Stimulated activated CD4-positive, alpha-beta T cell treated with anti-CD3 and anti-CD28 coated beads, TNF-alpha, amount 100 ng/mL, for 4 hours (primary cell): ENCODE data around the gene PIP4K2A.
"Not testable (repeated sequence)": the region's sequence is repeated elsewhere in the genome, so short reads cannot be mapped to it uniquely, and the experiment has no call there.

Experiments
- DNase-seq, 3 experiments: peaks; one replicate each; pipeline ENCODE4 v3.0.0-alpha.2; 2020; ENCODE audit warnings: low read depth in 3 of 3

The PIP4K2A gene

GRCh38 chr10:22515009-22515408, 199.4 kb downstream of the PIP4K2A start:
- DNase-seq, result no peak

- not testable (repeated sequence) for DNase-seq
Measured at GRCh38 chr10:22514414-22514758, 200.0 kb downstream of the PIP4K2A start.

GRCh38 chr10:22513483-22514413, 200.6 kb downstream of the PIP4K2A start:
- DNase-seq, result not testable (repeated sequence)

GRCh38 chr10:22512015-22512414, 202.4 kb downstream of the PIP4K2A start:
- DNase-seq, result not testable (repeated sequence)

GRCh38 chr10:22508214-22508613, 206.2 kb downstream of the PIP4K2A start:
- DNase-seq, result not testable (repeated sequence)

- peak; percentile 9 to 37 (median 23) for DNase-seq
Measured at GRCh38 chr10:22505911-22506685, 208.3 kb downstream of the PIP4K2A start.

- no peak for DNase-seq
Measured at GRCh38 chr10:22504766-22505165, 209.6 kb downstream of the PIP4K2A start.

- DNase-seq, result no peak
Measured at GRCh38 chr10:22503315-22504088, 210.9 kb downstream of the PIP4K2A start.

- no peak for DNase-seq
Measured at GRCh38 chr10:22501863-22502262, 212.5 kb downstream of the PIP4K2A start.

GRCh38 chr10:22501413-22501812, 213.0 kb downstream of the PIP4K2A start:
- DNase-seq, result no peak

- DNase-seq, result no peak
Measured at GRCh38 chr10:22500656-22501340, 213.6 kb downstream of the PIP4K2A start.

- not testable (repeated sequence) for DNase-seq
Measured at GRCh38 chr10:22499973-22500372, 214.4 kb downstream of the PIP4K2A start.

GRCh38 chr10:22495396-22495795, 219.0 kb downstream of the PIP4K2A start:
- no peak for DNase-seq

GRCh38 chr10:22494007-22494406, 220.4 kb downstream of the PIP4K2A start:
- DNase-seq, result no peak

- DNase-seq, result no peak
Measured at GRCh38 chr10:22491931-22492615, 222.3 kb downstream of the PIP4K2A start.

- DNase-seq, result no peak
Measured at GRCh38 chr10:22491480-22491879, 222.9 kb downstream of the PIP4K2A start.

- DNase-seq, result no peak
Measured at GRCh38 chr10:22489975-22490374, 224.4 kb downstream of the PIP4K2A start.

- no peak for DNase-seq
Measured at GRCh38 chr10:22489467-22489866, 224.9 kb downstream of the PIP4K2A start.

- no peak for DNase-seq
Measured at GRCh38 chr10:22486431-22486830, 227.9 kb downstream of the PIP4K2A start.
